HG02943 (cell line): ENCODE data around the gene FHOD3.
"Not testable (repeated sequence)": the region's sequence is repeated elsewhere in the genome, so short reads cannot be mapped to it uniquely, and the experiment has no call there.

Source experiments
- ATAC-seq: cut with Tn5 transposase; IDR thresholded peaks from one replicate; pipeline ENCODE4 v1.9.1; 2021; ENCODE audit warnings: mild to moderate bottlenecking, low read depth, moderate library complexity; ENCODE audit not compliant: unreplicated experiment

FHOD3 gene

GRCh38 chr18:36440614-36441013 lies 143.1 kb downstream of the FHOD3 start:
- ATAC-seq, result no peak

- ATAC-seq, result no peak
These were observed 144.1 kb downstream of the FHOD3 start for GRCh38 chr18:36441426-36442240.

DNA sequence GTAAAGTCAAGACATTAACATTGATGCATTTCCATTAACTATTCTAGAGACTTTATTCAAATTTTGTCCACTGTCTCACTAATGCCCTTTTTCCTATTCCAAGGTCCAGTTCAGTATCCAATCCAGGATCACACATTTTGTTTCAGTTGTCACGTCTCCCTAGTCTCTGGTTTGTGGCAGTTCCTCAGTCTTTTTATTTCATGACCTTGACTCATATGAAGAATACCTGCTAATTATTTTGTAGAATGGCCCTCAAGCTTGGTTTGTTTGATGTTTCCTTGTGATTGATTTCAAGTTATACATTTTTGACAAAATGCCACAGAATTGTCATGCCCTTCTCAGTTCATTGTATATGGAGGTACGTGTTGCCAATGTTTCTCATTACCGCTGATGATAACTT lies 145.2 kb downstream of the FHOD3 start:
- ATAC-seq, result no peak

DNA sequence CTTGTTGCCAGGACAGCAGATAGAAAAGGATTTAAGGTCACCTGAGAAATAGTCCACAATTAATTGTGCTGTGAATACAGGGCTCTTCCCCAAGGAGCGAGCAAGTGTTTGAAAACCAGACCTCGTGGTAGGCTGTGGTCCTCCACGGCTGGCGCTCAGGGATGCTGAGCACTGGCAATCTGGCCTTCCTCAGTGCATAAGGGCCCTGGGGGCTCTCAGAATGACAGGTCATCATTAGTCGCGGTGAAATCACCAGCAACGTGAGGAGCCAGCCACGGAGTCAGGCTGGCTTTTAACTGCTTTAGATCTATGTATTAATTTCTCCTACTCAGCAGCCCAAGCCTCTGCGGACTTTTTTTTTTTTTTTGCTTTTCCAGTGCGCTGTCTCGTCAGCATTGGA lies 148.5 kb downstream of the FHOD3 start:
- ATAC-seq, result no peak

GRCh38 chr18:36448384-36449290 lies 151.1 kb downstream of the FHOD3 start:
- ATAC-seq, result no peak

DNA sequence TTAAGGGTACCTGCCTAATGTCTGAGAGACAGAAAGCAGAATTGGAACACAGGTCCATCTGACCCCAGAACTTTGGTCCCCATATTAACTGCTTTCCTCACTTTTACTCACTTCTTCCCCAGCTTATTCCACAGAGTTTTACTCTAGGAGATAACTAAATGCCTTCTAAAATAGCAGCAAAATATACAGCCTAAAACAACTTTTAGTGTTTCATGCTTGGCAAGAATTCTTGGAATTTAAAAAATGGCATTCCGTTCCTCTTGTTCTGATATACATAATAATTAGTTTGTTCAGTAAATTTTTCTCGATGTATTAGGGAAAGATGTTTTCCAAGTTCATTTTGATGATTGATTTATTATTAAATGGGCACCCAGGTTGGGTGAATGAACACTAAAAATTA lies 151.9 kb downstream of the FHOD3 start:
- ATAC-seq, result no peak

GRCh38 chr18:36450264-36450663 lies 152.8 kb downstream of the FHOD3 start:
- no peak for ATAC-seq

- no peak for ATAC-seq
These were observed 154.1 kb downstream of the FHOD3 start for GRCh38 chr18:36451454-36452251.

DNA sequence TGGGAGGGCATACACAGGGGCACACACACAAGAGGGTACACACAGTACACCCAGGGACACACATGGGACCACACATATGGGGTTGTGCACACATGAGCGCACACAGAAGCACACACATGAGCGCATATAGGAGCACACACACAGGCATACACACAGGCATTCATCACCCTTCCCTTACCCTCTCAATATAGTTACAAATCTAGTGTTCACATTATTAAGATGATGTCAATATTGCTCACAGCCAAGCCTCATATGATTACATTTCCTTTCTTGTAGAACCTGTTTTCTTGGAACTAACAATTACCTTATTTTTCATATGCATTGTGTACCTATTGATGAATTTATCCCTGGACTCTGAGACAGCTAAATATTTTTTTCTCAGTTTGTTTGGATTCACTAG lies 156.7 kb downstream of the FHOD3 start:
- ATAC-seq, result no peak

DNA sequence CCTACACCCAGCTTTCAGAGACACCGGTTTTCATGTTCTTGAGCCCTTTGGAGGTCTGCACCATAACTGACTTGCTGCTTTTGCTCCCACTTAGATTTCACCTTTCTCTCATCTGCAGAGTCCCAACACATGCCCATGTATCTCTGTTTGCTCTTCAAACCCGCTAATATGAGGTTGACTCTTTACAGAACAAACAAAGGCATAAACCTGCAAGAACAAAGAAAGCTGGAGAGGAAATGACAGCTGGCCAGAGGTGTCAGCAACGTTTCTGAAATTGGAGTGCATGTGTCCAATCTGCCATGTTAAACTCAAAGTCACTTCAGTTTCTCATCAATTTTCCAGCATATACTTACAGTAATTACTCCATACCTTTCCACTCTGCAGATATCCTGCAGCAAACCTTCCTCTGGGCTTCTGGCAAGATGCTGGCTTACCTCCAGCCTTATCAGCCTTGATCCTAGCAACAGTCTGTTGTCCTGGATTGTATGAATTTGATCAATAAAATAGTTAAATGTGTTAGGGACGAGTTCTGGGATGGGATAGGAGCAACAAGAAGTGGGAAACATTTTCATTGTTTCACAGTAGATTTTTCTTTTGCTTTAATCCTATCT lies 157.4 kb downstream of the FHOD3 start:
- no peak for ATAC-seq

- no peak for ATAC-seq
These were observed 158.4 kb downstream of the FHOD3 start for GRCh38 chr18:36455931-36456330.

DNA sequence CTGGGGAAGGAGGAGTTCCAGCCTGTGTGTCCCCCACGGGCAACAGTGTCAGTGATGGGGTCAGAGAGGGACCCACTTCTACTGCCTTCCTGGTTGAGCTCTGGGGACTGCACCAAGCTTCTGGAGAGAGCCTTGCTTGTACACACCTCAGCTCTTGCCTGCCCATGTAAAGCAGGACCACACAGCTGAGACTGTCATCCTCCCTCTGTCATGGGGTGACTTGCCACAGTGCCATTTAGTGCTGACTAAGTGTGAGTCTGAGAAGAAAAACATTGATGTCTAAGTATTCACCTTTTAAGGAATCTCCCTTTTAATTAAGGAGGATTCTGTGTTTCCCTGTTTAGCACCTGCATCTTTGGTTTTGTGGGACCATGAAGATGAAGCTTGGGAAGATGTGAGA lies 159.1 kb downstream of the FHOD3 start:
- ATAC-seq, result no peak

GRCh38 chr18:36457683-36458082 lies 160.2 kb downstream of the FHOD3 start:
- no peak for ATAC-seq

- ATAC-seq, result no peak
These were observed 160.8 kb downstream of the FHOD3 start for GRCh38 chr18:36458306-36458705.

DNA sequence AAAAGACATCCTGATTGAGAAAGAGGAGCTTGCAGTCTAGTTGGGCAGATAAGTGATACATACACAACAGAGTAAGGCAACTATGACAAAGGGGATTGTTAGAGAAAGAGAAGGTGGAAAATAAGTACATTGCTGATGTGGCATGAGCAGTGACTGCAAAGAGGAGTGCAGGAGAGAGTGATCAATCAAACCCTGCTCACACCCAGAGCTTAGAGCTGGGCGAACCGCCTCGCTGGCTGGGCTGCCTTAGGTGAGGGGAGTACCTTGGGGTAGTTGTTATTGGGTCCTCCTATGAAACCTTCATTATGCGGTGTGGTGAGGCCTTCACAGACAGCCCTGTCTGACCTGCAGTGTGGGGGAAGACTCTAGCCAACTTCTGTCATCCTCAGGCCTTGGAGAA lies 161.7 kb downstream of the FHOD3 start:
- ATAC-seq, result no peak

DNA sequence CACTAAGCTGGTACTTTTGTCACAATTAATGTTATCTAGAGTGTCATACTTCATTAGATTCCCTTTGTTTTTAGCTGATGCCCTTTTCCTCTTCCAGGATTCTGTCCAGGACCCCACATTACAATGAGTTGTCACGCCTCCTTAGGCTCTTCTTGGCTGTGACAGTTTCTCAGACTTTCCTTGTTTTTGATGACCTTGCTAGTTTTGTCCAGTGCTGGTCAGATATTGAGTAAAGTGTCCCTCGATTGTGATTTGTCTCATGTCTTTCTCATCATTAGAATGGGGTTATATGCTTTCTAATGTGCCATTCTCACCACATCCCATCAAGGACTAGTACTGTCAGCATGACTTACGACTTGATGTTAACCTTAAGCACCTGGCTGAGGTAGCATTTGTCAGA lies 162.3 kb downstream of the FHOD3 start:
- ATAC-seq, result no peak

DNA sequence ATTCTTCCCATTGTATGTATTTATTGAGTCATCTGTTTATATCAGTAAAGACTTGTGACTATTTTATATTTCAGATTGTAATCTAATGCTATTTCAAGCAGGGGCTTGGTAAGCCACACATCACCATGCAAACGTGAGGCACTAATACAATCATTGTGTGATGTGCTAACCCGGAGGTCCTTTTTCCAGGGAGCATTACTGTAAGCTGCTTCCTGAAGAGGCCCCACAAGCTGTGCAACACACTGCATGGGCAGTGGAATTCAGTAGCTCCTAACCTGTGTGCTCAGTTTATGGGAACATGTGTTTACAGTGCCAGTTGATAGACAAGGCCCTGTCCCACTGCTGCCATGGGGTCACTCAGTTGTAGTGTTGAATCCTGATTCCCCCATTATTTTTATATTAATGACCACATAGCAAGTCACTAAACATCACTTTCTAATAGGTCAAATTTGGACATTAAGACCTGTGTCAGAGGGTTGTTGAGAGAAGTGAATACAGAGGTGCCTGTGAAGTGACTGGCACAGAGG lies 162.9 kb downstream of the FHOD3 start:
- no peak for ATAC-seq

GRCh38 chr18:36460854-36461253 lies 163.3 kb downstream of the FHOD3 start:
- ATAC-seq, result no peak

DNA sequence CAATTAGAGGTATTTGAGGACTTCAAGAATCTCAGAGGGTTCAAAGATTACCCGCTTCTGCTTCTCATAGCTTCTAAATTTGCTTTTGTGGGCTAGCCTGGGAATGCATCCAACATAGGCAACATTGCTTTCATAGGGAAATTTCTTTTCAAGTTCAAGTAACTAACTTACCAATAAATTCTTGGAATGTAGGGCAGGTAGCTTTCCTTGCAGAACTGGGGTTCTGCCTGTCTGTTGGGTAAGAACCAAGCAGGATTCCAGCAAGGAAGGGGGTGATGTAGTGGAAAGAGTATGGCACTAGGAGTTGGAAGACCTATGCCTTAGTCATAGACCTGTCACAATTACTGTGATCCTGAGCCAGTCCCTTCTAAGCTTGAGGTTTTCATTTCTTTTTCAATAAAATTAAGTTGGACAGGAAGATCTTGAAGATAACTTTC lies 164.1 kb downstream of the FHOD3 start:
- ATAC-seq, result no peak

- not testable (repeated sequence) for ATAC-seq
These were observed 166.0 kb downstream of the FHOD3 start for GRCh38 chr18:36463516-36463915.
